SK-N-SH (cell line): ENCODE data around the gene VEGFA.

Experiments
- EP300 ChIP-seq, 2 experiments: IDR thresholded peaks; 2 replicates each; pipeline versions ENCODE4 v1.4.0 to v1.6.1; 2012; ENCODE audit warnings: borderline replicate concordance in 1 of 2, low read depth in 1 of 2, low read length in 1 of 2
- EZH2phosphoT487 ChIP-seq: fragments of 200-600 bp; sonication (generic); IDR thresholded peaks from 2 replicates; pipeline ENCODE4 v1.6.1; 2017; ENCODE audit warnings: low read depth, mixed run types, mild to moderate bottlenecking, antibody characterized with exemption, moderate library complexity, borderline replicate concordance
- GABPA ChIP-seq: IDR thresholded peaks from 2 replicates; pipeline ENCODE4 v1.4.0; 2012; ENCODE audit warnings: low read depth, mild to moderate bottlenecking
- NRF1 ChIP-seq: IDR thresholded peaks from 2 replicates; pipeline ENCODE4 v1.6.1; 2012; ENCODE audit warnings: low read depth, mild to moderate bottlenecking, low read length
- RAD21 ChIP-seq: IDR thresholded peaks from 2 replicates; pipeline ENCODE4 v1.6.1; 2012; ENCODE audit warnings: mild to moderate bottlenecking, low read length
- SMC3 ChIP-seq: IDR thresholded peaks from 2 replicates; pipeline ENCODE4 v1.6.1; 2012; ENCODE audit warnings: low read depth, low read length, improper control_type of control experiment
- YY1 ChIP-seq: IDR thresholded peaks from 2 replicates; pipeline ENCODE4 v1.4.0; 2012; ENCODE audit warnings: low read depth, mild to moderate bottlenecking
- TF ChIP-seq, protein P1 (sequence below): IDR thresholded peaks from 2 replicates; pipeline ENCODE4 v1.6.1; 2012; ENCODE audit warnings: mild to moderate bottlenecking, low read depth, low read length, moderate library complexity
- TF ChIP-seq, protein P2 (sequence below): fragments of 200-600 bp; sonication (generic); IDR thresholded peaks from 2 replicates; pipeline ENCODE4 v1.6.1; 2017; ENCODE audit warnings: antibody characterized with exemption, mild to moderate bottlenecking, moderate library complexity
- TF ChIP-seq, protein P3 (sequence below): IDR thresholded peaks from 2 replicates; pipeline ENCODE4 v1.4.0; 2012; ENCODE audit warnings: low read depth, borderline replicate concordance

DNA sequence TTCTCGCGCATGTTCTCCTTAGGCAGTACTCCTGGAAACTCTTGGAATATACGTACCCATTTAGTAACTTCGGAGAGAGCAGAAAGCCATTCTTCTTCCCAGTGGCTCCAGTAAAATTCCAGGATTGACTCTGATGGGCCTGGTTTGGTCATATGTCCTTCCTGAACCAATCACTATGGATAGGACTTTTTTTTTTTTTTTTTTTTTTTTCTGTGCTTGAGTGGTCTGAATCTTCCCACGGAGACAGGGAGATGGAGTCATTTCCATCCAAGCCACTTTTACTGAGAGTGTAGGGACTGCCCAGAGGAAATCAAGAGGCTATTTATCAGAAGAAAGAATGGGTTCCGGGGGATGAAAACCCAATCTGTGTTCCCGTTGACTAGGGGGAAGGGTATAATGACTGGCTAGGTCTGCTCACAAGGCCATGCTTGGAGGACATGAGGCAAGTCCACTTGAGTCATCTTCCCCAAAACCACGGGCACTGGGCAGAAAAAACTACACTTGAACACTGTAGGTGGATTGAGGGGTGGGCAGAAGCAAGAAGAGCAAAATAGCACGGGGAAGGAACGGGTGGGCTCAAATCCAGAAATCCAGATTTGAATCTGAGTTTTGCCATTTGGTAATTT, 47.0 kb upstream of the VEGFA start:
- TF ChIP-seq, protein P1, sequence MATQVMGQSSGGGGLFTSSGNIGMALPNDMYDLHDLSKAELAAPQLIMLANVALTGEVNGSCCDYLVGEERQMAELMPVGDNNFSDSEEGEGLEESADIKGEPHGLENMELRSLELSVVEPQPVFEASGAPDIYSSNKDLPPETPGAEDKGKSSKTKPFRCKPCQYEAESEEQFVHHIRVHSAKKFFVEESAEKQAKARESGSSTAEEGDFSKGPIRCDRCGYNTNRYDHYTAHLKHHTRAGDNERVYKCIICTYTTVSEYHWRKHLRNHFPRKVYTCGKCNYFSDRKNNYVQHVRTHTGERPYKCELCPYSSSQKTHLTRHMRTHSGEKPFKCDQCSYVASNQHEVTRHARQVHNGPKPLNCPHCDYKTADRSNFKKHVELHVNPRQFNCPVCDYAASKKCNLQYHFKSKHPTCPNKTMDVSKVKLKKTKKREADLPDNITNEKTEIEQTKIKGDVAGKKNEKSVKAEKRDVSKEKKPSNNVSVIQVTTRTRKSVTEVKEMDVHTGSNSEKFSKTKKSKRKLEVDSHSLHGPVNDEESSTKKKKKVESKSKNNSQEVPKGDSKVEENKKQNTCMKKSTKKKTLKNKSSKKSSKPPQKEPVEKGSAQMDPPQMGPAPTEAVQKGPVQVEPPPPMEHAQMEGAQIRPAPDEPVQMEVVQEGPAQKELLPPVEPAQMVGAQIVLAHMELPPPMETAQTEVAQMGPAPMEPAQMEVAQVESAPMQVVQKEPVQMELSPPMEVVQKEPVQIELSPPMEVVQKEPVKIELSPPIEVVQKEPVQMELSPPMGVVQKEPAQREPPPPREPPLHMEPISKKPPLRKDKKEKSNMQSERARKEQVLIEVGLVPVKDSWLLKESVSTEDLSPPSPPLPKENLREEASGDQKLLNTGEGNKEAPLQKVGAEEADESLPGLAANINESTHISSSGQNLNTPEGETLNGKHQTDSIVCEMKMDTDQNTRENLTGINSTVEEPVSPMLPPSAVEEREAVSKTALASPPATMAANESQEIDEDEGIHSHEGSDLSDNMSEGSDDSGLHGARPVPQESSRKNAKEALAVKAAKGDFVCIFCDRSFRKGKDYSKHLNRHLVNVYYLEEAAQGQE = no peak
- no peak for TF ChIP-seq YY1
- no peak for TF ChIP-seq RAD21
- TF ChIP-seq, protein P2, sequence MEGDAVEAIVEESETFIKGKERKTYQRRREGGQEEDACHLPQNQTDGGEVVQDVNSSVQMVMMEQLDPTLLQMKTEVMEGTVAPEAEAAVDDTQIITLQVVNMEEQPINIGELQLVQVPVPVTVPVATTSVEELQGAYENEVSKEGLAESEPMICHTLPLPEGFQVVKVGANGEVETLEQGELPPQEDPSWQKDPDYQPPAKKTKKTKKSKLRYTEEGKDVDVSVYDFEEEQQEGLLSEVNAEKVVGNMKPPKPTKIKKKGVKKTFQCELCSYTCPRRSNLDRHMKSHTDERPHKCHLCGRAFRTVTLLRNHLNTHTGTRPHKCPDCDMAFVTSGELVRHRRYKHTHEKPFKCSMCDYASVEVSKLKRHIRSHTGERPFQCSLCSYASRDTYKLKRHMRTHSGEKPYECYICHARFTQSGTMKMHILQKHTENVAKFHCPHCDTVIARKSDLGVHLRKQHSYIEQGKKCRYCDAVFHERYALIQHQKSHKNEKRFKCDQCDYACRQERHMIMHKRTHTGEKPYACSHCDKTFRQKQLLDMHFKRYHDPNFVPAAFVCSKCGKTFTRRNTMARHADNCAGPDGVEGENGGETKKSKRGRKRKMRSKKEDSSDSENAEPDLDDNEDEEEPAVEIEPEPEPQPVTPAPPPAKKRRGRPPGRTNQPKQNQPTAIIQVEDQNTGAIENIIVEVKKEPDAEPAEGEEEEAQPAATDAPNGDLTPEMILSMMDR = no peak
- no peak for TF ChIP-seq GABPA
- TF ChIP-seq SMC3 = no peak
- no peak for TF ChIP-seq NRF1
- TF ChIP-seq EZH2phosphoT487 = no peak
- TF ChIP-seq EP300 (IDR thresholded peaks at IDR 0.05; ENCODE audit: borderline replicate concordance in 1 of 2, low read depth in 1 of 2, low read length in 1 of 2) = no peak
- TF ChIP-seq, protein P3, sequence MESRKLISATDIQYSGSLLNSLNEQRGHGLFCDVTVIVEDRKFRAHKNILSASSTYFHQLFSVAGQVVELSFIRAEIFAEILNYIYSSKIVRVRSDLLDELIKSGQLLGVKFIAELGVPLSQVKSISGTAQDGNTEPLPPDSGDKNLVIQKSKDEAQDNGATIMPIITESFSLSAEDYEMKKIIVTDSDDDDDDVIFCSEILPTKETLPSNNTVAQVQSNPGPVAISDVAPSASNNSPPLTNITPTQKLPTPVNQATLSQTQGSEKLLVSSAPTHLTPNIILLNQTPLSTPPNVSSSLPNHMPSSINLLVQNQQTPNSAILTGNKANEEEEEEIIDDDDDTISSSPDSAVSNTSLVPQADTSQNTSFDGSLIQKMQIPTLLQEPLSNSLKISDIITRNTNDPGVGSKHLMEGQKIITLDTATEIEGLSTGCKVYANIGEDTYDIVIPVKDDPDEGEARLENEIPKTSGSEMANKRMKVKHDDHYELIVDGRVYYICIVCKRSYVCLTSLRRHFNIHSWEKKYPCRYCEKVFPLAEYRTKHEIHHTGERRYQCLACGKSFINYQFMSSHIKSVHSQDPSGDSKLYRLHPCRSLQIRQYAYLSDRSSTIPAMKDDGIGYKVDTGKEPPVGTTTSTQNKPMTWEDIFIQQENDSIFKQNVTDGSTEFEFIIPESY = no peak
